Measurements from ENCODE around the gene HOATZ.

The HOATZ gene

DNA sequence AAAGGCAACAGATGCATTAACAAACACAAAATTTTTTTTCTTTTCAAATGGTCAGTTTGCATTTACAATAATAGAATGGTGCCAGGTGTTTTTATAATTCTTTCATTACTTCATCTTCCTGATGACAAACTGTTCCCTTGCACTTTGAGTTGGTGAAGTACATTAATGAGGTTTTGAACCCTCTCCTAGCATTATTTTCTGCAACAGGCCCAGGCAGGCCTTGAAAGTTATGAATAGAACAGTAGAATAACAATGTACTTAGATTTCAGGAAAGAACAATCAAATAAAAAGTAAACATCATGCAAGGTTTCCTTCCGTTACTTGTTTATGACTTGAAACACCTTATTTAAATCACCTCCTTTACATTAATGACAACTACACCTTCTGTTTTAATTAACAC lies 12.0 kb upstream of the HOATZ start:
- Mint-ChIP-seq H3K4me1 (no peaks in the 10 kb centered on the region), H3K9me3 (no peaks in the 10 kb centered on the region), H3K4me3 (no peak overlapping the region), H3K36me3 (no peaks in the 10 kb centered on the region), H3K27ac (no peak overlapping the region), H3K27me3 (peaks cover 32 to 54% of the 10 kb centered on the region in 2 donors)
- DNase-seq = no peak
- ATAC-seq (replicated peaks) = no peak

DNA sequence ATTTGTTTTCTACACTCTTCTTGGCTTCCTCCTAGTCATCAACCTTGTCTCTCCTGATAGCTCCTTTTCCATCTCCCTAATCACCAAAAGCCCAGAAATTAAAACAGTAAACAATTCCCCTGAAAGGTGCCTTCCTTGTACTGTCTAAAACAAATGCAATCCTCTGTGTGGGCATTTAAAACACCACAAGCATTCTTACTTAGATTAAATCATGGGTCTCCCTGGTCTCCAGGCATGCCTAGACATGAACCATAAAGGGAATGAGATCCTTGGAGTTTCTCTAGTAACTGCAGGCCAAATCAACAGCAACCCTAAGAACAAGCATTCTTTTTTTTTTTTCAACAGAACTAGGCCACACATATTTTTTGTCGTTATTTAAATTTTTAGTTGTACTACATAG lies 4.3 kb upstream of the HOATZ start:
- Mint-ChIP-seq H3K4me1 (peaks cover 4 to 5% of the 10 kb centered on the region in 2 donors), H3K27me3 (peaks cover 52 to 69% of the 10 kb centered on the region in 2 donors), H3K27ac (no peak overlapping the region), H3K4me3 (no peak overlapping the region), H3K36me3 (no peaks in the 10 kb centered on the region), H3K9me3 (no peaks in the 10 kb centered on the region)
- DNase-seq (no peak), ATAC-seq (replicated peaks) (no peak)

DNA sequence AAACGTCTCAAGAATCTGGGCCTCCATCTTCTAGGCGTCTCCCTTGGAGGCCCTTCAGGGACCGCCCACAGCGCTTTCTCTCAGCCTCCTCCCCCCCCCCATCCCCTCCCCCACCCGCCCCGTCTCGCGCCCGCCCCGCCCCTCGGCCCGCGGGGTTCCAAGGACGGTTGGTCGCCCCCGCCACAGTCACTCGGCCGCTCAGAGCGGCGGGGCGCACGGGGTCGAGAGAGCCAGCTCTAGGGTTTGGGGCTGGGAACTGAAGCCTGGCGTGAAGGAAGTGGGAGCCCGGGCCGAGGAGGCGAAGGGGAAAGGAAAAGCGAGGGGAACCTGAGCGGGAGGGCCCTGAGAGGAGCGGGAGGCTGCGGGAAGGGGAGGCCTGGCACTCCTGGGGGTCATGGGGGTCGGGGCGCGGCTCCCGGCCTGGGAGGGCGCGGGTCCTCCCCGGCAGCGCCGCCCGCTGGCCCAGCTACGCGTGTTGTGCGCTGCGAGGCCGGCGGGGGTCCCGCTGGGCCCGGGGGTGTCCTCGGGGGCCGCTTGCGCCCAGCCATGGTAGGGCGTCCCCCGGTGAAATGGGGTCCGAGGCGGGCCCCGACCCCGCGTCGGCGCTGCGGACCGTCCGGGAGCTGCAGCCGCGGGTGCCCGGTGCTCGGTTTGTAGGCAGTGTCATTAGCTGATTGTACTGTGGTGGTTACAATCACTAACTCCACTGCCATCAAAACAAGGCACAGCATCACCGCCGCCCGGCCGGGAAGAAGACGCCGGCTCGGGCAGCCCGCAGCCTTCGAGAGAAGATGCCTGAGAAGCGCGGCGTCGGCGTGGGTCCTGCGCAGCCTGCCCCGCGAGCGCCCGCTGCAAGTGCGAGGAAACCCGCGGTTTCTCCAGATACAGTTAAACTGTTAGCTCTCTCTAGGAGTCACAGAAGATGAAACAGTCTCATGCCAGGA lies 2.0 kb upstream of the HOATZ start, which contains the start of gene BTG4:
BTG4 (minus strand) TSS at position 91 of the 944 bp plus-strand sequence. CDS start 13,610 bp downstream, outside the sequence.
- DNase-seq (peak; percentile 1), ATAC-seq (replicated peaks) (peak; percentile 54 to 58)
- Mint-ChIP-seq H3K4me1 (peaks cover 4 to 5% of the 10 kb centered on the region in 2 donors), H3K4me3 (peak within 1 kb of the TSS; percentile 84 to 85), H3K27me3 (peaks cover 45 to 63% of the 10 kb centered on the region in 2 donors), H3K9me3 (no peaks in the 10 kb centered on the region), H3K27ac (peak within 1 kb of the TSS; percentile 76), H3K36me3 (no peaks in the 10 kb centered on the region)

DNA sequence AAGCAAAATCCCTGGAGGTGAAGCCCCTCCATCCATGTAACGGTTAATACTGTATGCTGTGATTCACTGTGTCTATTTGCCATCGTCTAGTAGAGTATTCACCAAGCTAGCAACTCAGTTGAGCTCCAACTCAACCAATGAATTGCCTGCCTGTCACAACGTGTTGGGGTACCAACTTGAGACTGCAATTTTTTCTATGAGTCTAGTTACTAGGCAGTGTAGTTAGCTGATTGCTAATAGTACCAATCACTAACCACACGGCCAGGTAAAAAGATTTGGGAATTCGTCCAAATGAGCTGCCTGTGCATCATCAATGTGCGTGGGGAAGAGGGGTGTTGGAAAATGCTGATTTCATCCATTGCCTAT lies 1.4 kb upstream of the HOATZ start:
- ATAC-seq (replicated peaks) = peak; percentile 20 to 39

DNA sequence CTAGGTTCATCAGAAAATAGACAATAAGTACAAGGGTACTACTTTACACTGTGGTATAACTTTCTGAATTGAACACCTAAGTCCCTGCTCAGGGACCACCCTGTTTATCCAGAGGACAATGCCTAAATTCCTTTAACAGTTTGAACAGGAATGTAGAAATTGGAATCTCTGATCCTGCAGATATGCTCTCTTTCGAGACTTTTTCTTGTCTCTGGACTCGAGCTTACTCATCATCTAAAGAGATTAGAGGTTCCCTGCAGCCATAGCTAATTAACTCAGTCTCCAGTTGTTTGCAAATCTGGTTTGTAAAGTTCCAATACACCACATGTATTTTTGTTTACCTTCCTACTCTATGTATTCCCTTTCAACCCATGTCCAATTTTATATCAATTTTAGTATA lies 1.0 kb downstream of the HOATZ start:
- no peaks in the 10 kb centered on the region for H3K9me3 Mint-ChIP-seq
- ATAC-seq (replicated peaks) (no peak), DNase-seq (no peak)
- H3K27ac Mint-ChIP-seq = no peak overlapping the region
- no peak overlapping the region for H3K4me3 Mint-ChIP-seq
- peaks cover 4 to 5% of the 10 kb centered on the region in 2 donors for H3K4me1 Mint-ChIP-seq
- peaks cover 30 to 45% of the 10 kb centered on the region in 2 donors for H3K27me3 Mint-ChIP-seq
- no peaks in the 10 kb centered on the region for H3K36me3 Mint-ChIP-seq

More for the DNA sequence above, 1.4 kb upstream of the HOATZ start:
- H3K36me3 Mint-ChIP-seq = no peaks in the 10 kb centered on the region
- H3K4me3 Mint-ChIP-seq = peak overlapping the region in 1 of 2 donors; percentile 14
- DNase-seq = no peak
- H3K4me1 Mint-ChIP-seq = peaks cover 4 to 5% of the 10 kb centered on the region in 2 donors
- no peaks in the 10 kb centered on the region for H3K9me3 Mint-ChIP-seq
- no peak overlapping the region for H3K27ac Mint-ChIP-seq
- H3K27me3 Mint-ChIP-seq = peaks cover 39 to 57% of the 10 kb centered on the region in 2 donors

DNA sequence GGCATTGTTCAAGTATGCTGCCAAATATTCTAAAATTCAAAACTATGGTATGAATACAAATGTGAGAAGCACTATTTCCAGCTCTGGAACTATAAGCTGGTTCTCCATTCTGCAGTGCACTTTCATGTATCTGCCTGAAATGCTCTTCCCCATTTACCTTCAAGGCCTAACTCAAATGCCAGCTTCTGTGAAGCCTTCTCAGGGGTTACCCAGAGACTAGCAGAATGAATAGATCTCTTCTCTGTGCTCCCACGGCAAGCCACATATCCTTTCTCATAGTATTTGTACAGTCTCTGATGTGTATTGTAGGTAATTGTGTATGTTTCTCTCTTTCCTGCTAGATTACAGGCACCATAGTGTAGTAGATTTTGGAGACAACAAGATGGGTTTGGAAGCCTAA lies 4.1 kb downstream of the HOATZ start:
- Mint-ChIP-seq H3K27ac (no peak overlapping the region), H3K4me3 (no peak overlapping the region), H3K27me3 (peaks cover 11 to 19% of the 10 kb centered on the region in 2 donors), H3K36me3 (no peaks in the 10 kb centered on the region), H3K4me1 (peaks cover 0 to 3% of the 10 kb centered on the region in 2 donors), H3K9me3 (no peaks in the 10 kb centered on the region)
- DNase-seq (no peak), ATAC-seq (replicated peaks) (peak in 1 of 2 donors; percentile 18)

DNA sequence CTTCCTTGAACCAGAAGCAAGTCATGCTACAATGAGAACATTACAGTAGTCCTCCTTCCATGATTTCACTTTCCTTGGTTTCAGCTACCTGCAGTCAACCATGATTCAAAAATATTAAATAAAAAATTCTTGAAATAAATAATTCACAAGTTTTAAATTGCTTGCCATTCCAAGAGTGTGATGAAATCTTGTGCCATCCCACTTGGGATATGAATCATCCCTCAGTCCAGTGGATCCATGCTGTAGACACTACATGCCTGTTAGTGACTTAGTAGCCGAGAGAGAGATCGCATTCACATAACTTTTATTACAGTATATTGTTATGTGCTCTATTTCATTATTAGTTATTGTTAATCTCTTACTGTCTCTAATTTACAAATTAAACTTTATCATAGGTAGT lies 6.0 kb downstream of the HOATZ start:
- no peaks in the 10 kb centered on the region for H3K9me3 Mint-ChIP-seq
- H3K36me3 Mint-ChIP-seq = no peaks in the 10 kb centered on the region
- ATAC-seq (replicated peaks) = no peak
- H3K4me1 Mint-ChIP-seq = no peaks in the 10 kb centered on the region
- H3K27ac Mint-ChIP-seq = no peak overlapping the region
- no peak for DNase-seq
- H3K27me3 Mint-ChIP-seq = peaks cover 11 to 14% of the 10 kb centered on the region in 2 donors
- no peak overlapping the region for H3K4me3 Mint-ChIP-seq

DNA sequence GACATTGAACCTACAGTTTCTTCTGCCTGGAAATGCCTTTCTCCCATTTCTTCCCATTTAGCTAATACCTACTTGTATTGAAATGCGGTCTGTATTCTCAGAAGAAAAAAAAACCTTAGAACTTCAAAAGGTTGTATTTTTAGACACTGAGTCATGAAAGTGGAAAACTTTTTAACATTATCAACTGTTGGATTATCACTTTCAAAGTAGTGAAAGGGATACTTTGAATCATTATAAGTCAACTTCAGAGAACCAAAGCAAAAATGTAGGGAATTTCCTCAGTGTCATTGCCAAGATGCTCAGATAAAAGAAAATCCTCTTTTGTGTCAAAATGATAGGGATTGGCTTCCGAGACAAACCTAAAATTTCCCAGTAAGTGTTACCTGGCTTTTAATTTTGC lies 6.6 kb downstream of the HOATZ start:
- Mint-ChIP-seq H3K4me1 (peaks cover 3% of the 10 kb centered on the region in 2 donors), H3K27ac (no peak overlapping the region), H3K9me3 (no peaks in the 10 kb centered on the region), H3K27me3 (peaks cover 16 to 19% of the 10 kb centered on the region in 2 donors), H3K4me3 (no peak overlapping the region), H3K36me3 (no peaks in the 10 kb centered on the region)
- ATAC-seq (replicated peaks) = no peak
- DNase-seq = no peak

DNA sequence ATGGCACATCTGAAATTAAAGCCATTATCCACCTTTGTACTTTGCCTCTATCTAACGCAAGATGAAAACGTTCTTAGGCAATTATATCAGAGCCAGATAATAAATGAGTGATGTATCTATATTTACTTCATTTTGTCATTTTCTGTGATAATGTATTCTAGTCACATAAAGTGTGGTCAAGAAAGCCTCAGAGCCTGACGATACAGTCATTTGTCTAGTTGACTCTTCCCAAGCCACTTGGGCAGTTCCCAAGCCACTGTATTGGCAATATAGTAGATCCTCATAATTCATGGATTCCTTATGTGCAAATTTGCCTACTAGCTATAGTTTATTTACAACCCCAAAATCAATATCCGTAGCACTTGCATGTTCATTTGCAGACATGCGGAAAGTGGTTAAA lies 7.8 kb downstream of the HOATZ start:
- H3K27ac Mint-ChIP-seq = no peak overlapping the region
- DNase-seq (no peak), ATAC-seq (replicated peaks) (no peak)
- H3K4me3 Mint-ChIP-seq = no peak overlapping the region
- H3K4me1 Mint-ChIP-seq = peaks cover 6 to 9% of the 10 kb centered on the region in 2 donors
- H3K9me3 Mint-ChIP-seq = no peaks in the 10 kb centered on the region
- H3K36me3 Mint-ChIP-seq = no peaks in the 10 kb centered on the region
- H3K27me3 Mint-ChIP-seq = peaks cover 20 to 21% of the 10 kb centered on the region in 2 donors

DNA sequence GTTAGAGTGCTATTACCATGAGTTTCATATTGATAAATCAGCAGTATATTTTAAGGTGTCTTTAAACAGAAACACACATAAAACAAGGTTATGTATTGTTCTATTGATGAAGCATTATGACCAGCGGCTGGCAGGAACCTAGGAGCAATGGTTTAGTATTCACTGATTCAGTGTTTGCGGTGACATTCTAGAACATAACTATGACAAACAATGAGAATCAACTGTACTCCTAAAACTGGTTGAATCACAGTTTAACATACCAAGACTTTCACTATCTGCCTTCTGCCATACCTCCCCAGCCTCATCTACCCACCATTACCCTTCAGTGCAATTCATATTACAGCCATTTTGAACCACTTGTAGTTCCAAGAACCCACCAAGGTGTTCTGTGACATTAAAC lies 8.8 kb downstream of the HOATZ start:
- no peak for ATAC-seq (replicated peaks)
- H3K4me3 Mint-ChIP-seq = no peak overlapping the region
- H3K9me3 Mint-ChIP-seq = no peaks in the 10 kb centered on the region
- H3K36me3 Mint-ChIP-seq = no peaks in the 10 kb centered on the region
- H3K27ac Mint-ChIP-seq = no peak overlapping the region
- peaks cover 6 to 9% of the 10 kb centered on the region in 2 donors for H3K4me1 Mint-ChIP-seq
- H3K27me3 Mint-ChIP-seq = peaks cover 21% of the 10 kb centered on the region in 2 donors
- no peak for DNase-seq

DNA sequence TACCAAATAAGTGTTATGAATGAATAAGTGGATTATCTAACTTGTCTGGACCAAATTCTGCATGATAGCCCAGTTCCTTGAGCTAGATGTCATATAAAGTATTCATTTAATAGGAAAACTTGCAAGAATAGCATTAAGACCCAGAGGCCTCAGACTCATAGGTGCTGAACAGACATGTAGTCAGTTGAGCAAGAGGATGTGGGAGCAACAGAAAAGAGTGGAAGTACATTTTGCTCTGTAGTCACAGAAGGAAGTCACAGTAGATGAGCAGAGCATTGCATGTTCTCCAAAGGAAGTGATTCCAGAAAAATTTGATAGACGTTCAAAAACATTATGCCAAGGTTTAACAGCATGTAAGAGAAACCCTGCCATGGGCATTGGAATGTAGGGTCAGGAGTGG lies 9.5 kb downstream of the HOATZ start:
- ATAC-seq (replicated peaks) = no peak

DNA sequence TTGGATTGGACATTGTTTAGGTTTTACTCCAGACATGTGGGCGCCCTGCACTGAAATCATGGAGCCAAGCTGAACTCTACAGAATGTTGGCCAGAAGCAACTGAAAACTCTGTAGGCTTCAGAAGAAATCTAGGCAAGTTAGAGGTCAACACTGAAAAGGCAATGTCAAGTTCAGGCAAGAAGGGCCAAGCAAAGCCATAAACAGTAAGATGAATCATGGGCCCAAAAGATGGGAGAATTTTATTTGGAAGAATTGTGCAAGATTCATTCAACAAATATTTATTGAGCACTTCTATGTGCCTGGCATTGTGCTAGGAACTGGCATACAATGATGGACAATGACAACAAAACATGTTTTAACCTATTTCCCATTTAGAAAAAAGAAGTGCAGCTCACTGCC lies 10.9 kb downstream of the HOATZ start:
- no peaks in the 10 kb centered on the region for H3K36me3 Mint-ChIP-seq
- no peak overlapping the region for H3K4me3 Mint-ChIP-seq
- DNase-seq (no peak), ATAC-seq (replicated peaks) (no peak)
- H3K4me1 Mint-ChIP-seq = peaks cover 6 to 9% of the 10 kb centered on the region in 2 donors
- H3K27me3 Mint-ChIP-seq = peaks cover 25 to 30% of the 10 kb centered on the region in 2 donors
- H3K27ac Mint-ChIP-seq = no peak overlapping the region
- H3K9me3 Mint-ChIP-seq = no peaks in the 10 kb centered on the region

More for the DNA sequence above, 9.5 kb downstream of the HOATZ start:
- no peak for DNase-seq
- H3K4me3 Mint-ChIP-seq = no peak overlapping the region
- peaks cover 6 to 9% of the 10 kb centered on the region in 2 donors for H3K4me1 Mint-ChIP-seq
- H3K27me3 Mint-ChIP-seq = peaks cover 21 to 28% of the 10 kb centered on the region in 2 donors
- no peak overlapping the region for H3K27ac Mint-ChIP-seq
- H3K36me3 Mint-ChIP-seq = no peaks in the 10 kb centered on the region
- H3K9me3 Mint-ChIP-seq = no peaks in the 10 kb centered on the region

DNA sequence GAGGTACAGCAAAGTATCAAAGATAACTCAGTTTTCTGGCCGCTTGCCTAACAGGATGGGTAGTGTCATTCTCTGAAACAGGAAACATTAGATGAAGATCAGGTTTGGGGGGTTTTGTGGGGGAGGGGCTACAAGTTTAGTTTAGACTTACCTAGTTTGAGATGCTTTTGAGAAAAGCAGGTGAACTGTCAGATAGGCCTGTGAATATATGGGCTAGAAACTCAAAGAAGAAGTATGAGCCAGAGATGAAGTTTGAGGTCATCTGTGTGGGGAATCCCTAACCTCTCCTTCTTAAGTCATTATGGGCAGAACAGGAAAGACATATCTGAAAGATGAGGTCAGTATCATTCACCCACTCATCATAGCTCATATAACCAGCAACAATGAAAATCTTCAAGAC lies 11.9 kb downstream of the HOATZ start:
- ATAC-seq (replicated peaks) (peak; percentile 45 to 62), DNase-seq (no peak)
- Mint-ChIP-seq H3K27me3 (peaks cover 25 to 30% of the 10 kb centered on the region in 2 donors), H3K27ac (no peak overlapping the region), H3K4me3 (no peak overlapping the region), H3K4me1 (peaks cover 6 to 9% of the 10 kb centered on the region in 2 donors), H3K36me3 (no peaks in the 10 kb centered on the region), H3K9me3 (no peaks in the 10 kb centered on the region)

DNA sequence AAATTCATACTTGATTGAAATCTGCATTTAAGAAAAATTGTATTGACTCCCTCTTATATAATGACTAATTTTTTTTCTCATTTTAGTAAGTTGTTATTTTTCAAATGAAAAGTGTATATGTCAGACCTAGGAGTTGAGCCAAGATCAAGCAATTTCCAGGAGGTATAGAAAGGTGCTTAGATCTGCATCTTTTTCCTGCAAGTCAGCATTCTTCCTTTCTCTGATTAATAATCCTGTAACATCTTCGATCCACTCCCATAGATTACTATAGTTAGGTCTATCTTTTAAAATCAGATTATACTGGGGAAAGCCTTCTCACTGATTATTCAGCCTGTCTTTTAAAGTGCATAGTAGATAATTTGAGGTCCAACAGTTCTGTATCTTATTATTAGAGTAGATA lies 12.7 kb downstream of the HOATZ start:
- no peak overlapping the region for H3K27ac Mint-ChIP-seq
- ATAC-seq (replicated peaks) (no peak), DNase-seq (no peak)
- H3K27me3 Mint-ChIP-seq = peaks cover 30 to 36% of the 10 kb centered on the region in 2 donors
- no peaks in the 10 kb centered on the region for H3K9me3 Mint-ChIP-seq
- peaks cover 8 to 14% of the 10 kb centered on the region in 2 donors for H3K4me1 Mint-ChIP-seq
- H3K36me3 Mint-ChIP-seq = no peaks in the 10 kb centered on the region
- no peak overlapping the region for H3K4me3 Mint-ChIP-seq

DNA sequence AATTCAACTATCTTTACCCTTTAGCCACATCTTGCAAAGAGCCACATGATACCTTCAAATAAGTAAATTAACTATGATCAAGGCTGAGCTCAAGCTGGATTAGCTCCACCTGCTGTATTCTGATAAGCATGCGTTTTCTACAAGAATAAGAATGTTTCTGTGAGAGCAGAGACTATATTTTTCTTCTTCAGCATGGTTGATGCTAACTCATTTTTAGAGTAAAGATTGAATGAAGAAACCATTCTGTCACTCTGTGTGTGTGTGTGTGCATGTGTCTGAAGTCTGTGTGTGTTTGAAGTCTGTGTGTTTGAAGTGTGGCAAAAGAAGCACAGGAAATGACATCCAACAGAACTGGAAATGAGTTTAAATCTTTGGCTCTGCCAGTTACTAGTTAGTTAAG lies 14.0 kb downstream of the HOATZ start:
- no peak overlapping the region for H3K27ac Mint-ChIP-seq

More for the DNA sequence above, 14.0 kb downstream of the HOATZ start:
- peaks cover 8 to 14% of the 10 kb centered on the region in 2 donors for H3K4me1 Mint-ChIP-seq
- H3K4me3 Mint-ChIP-seq = no peak overlapping the region
- no peaks in the 10 kb centered on the region for H3K9me3 Mint-ChIP-seq
- no peaks in the 10 kb centered on the region for H3K36me3 Mint-ChIP-seq
- ATAC-seq (replicated peaks) = no peak
- H3K27me3 Mint-ChIP-seq = peaks cover 30 to 36% of the 10 kb centered on the region in 2 donors
- DNase-seq = no peak
